Suprapubic skin (tissue), 3 donors: ENCODE data around the gene ONECUT2.

Experiments used
- CTCF ChIP-seq, 2 donors: fragments of 200-600 bp in 1 of 2; fragments of 450-650 bp in 1 of 2; sonication (generic) in 1 of 2; IDR thresholded peaks; one replicate each; pipeline ENCODE4 v1.5.1; 2016 to 2019; ENCODE audit warnings: antibody characterized with exemption in 2 of 2, mild to moderate bottlenecking in 1 of 2, moderate library complexity in 1 of 2
- POLR2A ChIP-seq, 2 donors: fragments of 450-650 bp; IDR thresholded peaks; one replicate each; pipeline ENCODE4 v1.6.1; 2017; ENCODE audit warnings: antibody characterized with exemption in 2 of 2, mild to moderate bottlenecking in 2 of 2, moderate library complexity in 2 of 2

- TF ChIP-seq CTCF (IDR thresholded peaks at IDR 0.05) (no peak), POLR2A (IDR thresholded peaks at IDR 0.05) (no peak)
Measured at GRCh38 chr18:57438743-57439608, 3.8 kb downstream of the ONECUT2 start.
